Putamen (tissue), 1 donor: ENCODE results near the gene TIAL1.
"Not testable (repeated sequence)": the region's sequence is repeated elsewhere in the genome, so short reads cannot be mapped to it uniquely, and the experiment has no call there.

Source experiments
- DNase-seq: peaks from one replicate; pipeline ENCODE4 v3.0.0-alpha.2; 2016; ENCODE audit warnings: low spot score

The TIAL1 gene

GRCh38 chr10:119613741-119614140 is 17.0 kb upstream of the TIAL1 start:
- DNase-seq: no peak

GRCh38 chr10:119611433-119611832 is 14.7 kb upstream of the TIAL1 start:
- no peak for DNase-seq

- DNase-seq: no peak
Measured at GRCh38 chr10:119609516-119609915, 12.8 kb upstream of the TIAL1 start.

GRCh38 chr10:119608316-119609155 is 11.8 kb upstream of the TIAL1 start:
- peak; percentile 26 for DNase-seq

GRCh38 chr10:119604468-119604867 is 7.7 kb upstream of the TIAL1 start:
- DNase-seq: no peak

GRCh38 chr10:119602241-119603095 is 5.7 kb upstream of the TIAL1 start:
- no peak for DNase-seq

- no peak for DNase-seq
Measured at GRCh38 chr10:119598397-119598796, 1.6 kb upstream of the TIAL1 start.

- no peak for DNase-seq
Measured at GRCh38 chr10:119597405-119598186, 832 bp upstream of the TIAL1 start.

- DNase-seq: peak; percentile 40
Measured at GRCh38 chr10:119595676-119596515, 868 bp downstream of the TIAL1 start.

- DNase-seq: no peak
Measured at GRCh38 chr10:119595134-119595675, 1.6 kb downstream of the TIAL1 start.

GRCh38 chr10:119588071-119588470 is 8.7 kb downstream of the TIAL1 start:
- DNase-seq: no peak

GRCh38 chr10:119578355-119578754 is 18.4 kb downstream of the TIAL1 start:
- no peak for DNase-seq

GRCh38 chr10:119575991-119576390 is 20.8 kb downstream of the TIAL1 start:
- no peak for DNase-seq

- no peak for DNase-seq
Measured at GRCh38 chr10:119575506-119575905, 21.3 kb downstream of the TIAL1 start.

- DNase-seq: no peak
Measured at GRCh38 chr10:119567978-119568377, 28.8 kb downstream of the TIAL1 start.

- DNase-seq: no peak
Measured at GRCh38 chr10:119562097-119562496, 34.7 kb downstream of the TIAL1 start.

GRCh38 chr10:119559511-119559910 is 37.3 kb downstream of the TIAL1 start:
- not testable (repeated sequence) for DNase-seq

- not testable (repeated sequence) for DNase-seq
Measured at GRCh38 chr10:119556081-119556480, 40.7 kb downstream of the TIAL1 start.

- DNase-seq: no peak
Measured at GRCh38 chr10:119555178-119555784, 41.5 kb downstream of the TIAL1 start.

- DNase-seq: no peak
Measured at GRCh38 chr10:119550827-119551226, 45.9 kb downstream of the TIAL1 start.
